GM23338 (cell line): ENCODE data around the gene NFIB. TPM values are rescaled to one million over a fixed set of nuclear protein-coding genes. Genes with fewer than 3 reads are reported as not detected.

Experiments
- ATAC-seq: fragments of 200-7000 bp; cut with Tn5 transposase; 3 replicates; pipeline ENCODE4 v1.9.1; 2020
- DNase-seq: peaks from one replicate; pipeline ENCODE4 v3.0.0-alpha.2; 2015; ENCODE audit warnings: low spot score
- H2AFZ ChIP-seq: fragments of 200-600 bp; sonication (generic); 2 replicates; pipeline ENCODE4 v1.8.0; 2016; ENCODE audit warnings: antibody characterized with exemption, mild to moderate bottlenecking, moderate library complexity
- H3F3A ChIP-seq: fragments of 200-600 bp; sonication (generic); replicated peaks from 2 replicates; pipeline ENCODE4 v1.8.0; 2017; ENCODE audit warnings: antibody characterized with exemption, mixed run types, low read depth
- H3K27ac ChIP-seq: fragments of 200-600 bp; sonication (generic); 2 replicates; pipeline ENCODE4 v1.6.1; 2016; ENCODE audit warnings: low read depth
- H3K27me3 ChIP-seq: fragments of 200-600 bp; sonication (generic); 2 replicates; pipeline ENCODE4 v1.8.0; 2016; ENCODE audit warnings: mild to moderate bottlenecking, mixed run types, moderate library complexity; ENCODE audit not compliant: insufficient read depth
- H3K36me3 ChIP-seq: fragments of 200-600 bp; sonication (generic); 2 replicates; pipeline ENCODE4 v1.8.0; 2016; ENCODE audit warnings: mild to moderate bottlenecking; ENCODE audit not compliant: insufficient read depth
- H3K4me1 ChIP-seq: fragments of 200-600 bp; sonication (generic); 2 replicates; pipeline ENCODE4 v1.8.0; 2016; ENCODE audit warnings: mild to moderate bottlenecking, moderate library complexity; ENCODE audit not compliant: insufficient read depth
- H3K4me2 ChIP-seq: fragments of 200-600 bp; sonication (generic); 2 replicates; pipeline ENCODE4 v1.7.1; 2017; ENCODE audit warnings: mixed run types
- H3K4me3 ChIP-seq: fragments of 200-600 bp; sonication (generic); 2 replicates; pipeline ENCODE4 v1.6.1; 2016; ENCODE audit warnings: mixed run types
- H3K79me2 ChIP-seq: fragments of 200-600 bp; sonication (generic); replicated peaks from 2 replicates; pipeline ENCODE4 v1.8.0; 2017; ENCODE audit warnings: mild to moderate bottlenecking; ENCODE audit not compliant: insufficient read depth
- H3K9me2 ChIP-seq: fragments of 200-600 bp; sonication (generic); 2 replicates; pipeline ENCODE4 v1.8.0; 2017; ENCODE audit not compliant: insufficient read depth
- H4K20me1 ChIP-seq: fragments of 200-600 bp; sonication (generic); replicated peaks from 2 replicates; pipeline ENCODE4 v1.8.0; 2017; ENCODE audit warnings: mild to moderate bottlenecking; ENCODE audit not compliant: insufficient read depth
- H3K27ac Mint-ChIP-seq: 2 replicates; pipeline ENCODE4 v1.8.0; 2020; ENCODE audit warnings: inconsistent platforms, mild to moderate bottlenecking, moderate library complexity, mixed read lengths
- H3K27me3 Mint-ChIP-seq: 3 replicates; pipeline ENCODE4 v1.8.0; 2022; ENCODE audit warnings: low read depth, mild to moderate bottlenecking, moderate library complexity, mixed read lengths, inconsistent platforms; ENCODE audit not compliant: insufficient read depth, poor library complexity
- H3K36me3 Mint-ChIP-seq: 3 replicates; pipeline ENCODE4 v1.8.0; 2021; ENCODE audit warnings: low read depth, mild to moderate bottlenecking, inconsistent platforms, moderate library complexity, mixed read lengths
- H3K4me1 Mint-ChIP-seq: 3 replicates; pipeline ENCODE4 v1.8.0; 2020; ENCODE audit warnings: mild to moderate bottlenecking, inconsistent platforms, mixed read lengths
- H3K4me3 Mint-ChIP-seq: 3 replicates; pipeline ENCODE4 v1.8.0; 2021; ENCODE audit warnings: moderate library complexity, mild to moderate bottlenecking, inconsistent platforms, mixed read lengths
- H3K9me3 Mint-ChIP-seq: 3 replicates; pipeline ENCODE4 v1.8.0; 2020; ENCODE audit warnings: moderate library complexity, mild to moderate bottlenecking, inconsistent platforms, mixed read lengths
- CREB1 ChIP-seq: fragments of 250-450 bp; sonication (Bioruptor Pico); IDR thresholded peaks from 2 replicates; pipeline ENCODE4 v1.5.0; 2020; ENCODE audit warnings: low read depth, mild to moderate bottlenecking, moderate library complexity
- EZH2 ChIP-seq: fragments of 200-600 bp; sonication (generic); IDR thresholded peaks from one replicate; pipeline ENCODE4 v1.8.0; 2017; ENCODE audit warnings: antibody characterized with exemption, mild to moderate bottlenecking, low read depth; ENCODE audit not compliant: unreplicated experiment
- EZH2phosphoT487 ChIP-seq: fragments of 200-600 bp; sonication (generic); IDR thresholded peaks from one replicate; pipeline ENCODE4 v1.8.1; 2018; ENCODE audit warnings: antibody characterized with exemption; ENCODE audit not compliant: unreplicated experiment
- JUNB ChIP-seq: IDR thresholded peaks from one replicate; pipeline ENCODE4 v1.6.1; 2016; ENCODE audit warnings: antibody characterized with exemption; ENCODE audit not compliant: unreplicated experiment
- NANOG ChIP-seq: IDR thresholded peaks from 2 replicates; pipeline ENCODE4 v1.6.1; 2016; ENCODE audit warnings: antibody characterized with exemption, borderline replicate concordance
- STAT1 ChIP-seq: IDR thresholded peaks from one replicate; pipeline ENCODE4 v1.6.1; 2016; ENCODE audit warnings: antibody characterized with exemption; ENCODE audit not compliant: unreplicated experiment
- ZNF331 ChIP-seq: fragments of 250-450 bp; sonication (Bioruptor Pico); IDR thresholded peaks from 2 replicates; pipeline ENCODE4 v1.5.0; 2020; ENCODE audit warnings: low read depth, mild to moderate bottlenecking, moderate library complexity
- polyA plus RNA-seq: library from polyadenylated mRNA; unstranded; fragments of >200 nt; fragmentation: Nextera tagmentation; extraction: Ambion mirVana; gene quantifications from 2 replicates; pipeline ENCODE4 v1.2.1, GENCODE V29; 2016
- total RNA-seq: library from RNA; depleted of rRNA; stranded (reverse); fragments of >200 nt; shearing (Covaris generic); gene quantifications from 2 replicates; pipeline ENCODE4 v1.2.3, GENCODE V29; 2014
- TF ChIP-seq, protein P1 (sequence below): IDR thresholded peaks from 2 replicates; pipeline ENCODE4 v1.6.1; 2016; ENCODE audit warnings: antibody characterized with exemption
- TF ChIP-seq, protein P2 (sequence below), 2 experiments: fragments of 200-600 bp in 1 of 2; sonication (generic) in 1 of 2; conservative IDR thresholded peaks; 2 replicates each; pipeline versions ENCODE4 v1.5.1 to v1.6.1; 2016 to 2017; ENCODE audit warnings: antibody characterized with exemption in 2 of 2, low read depth in 2 of 2, mild to moderate bottlenecking in 2 of 2, moderate library complexity in 1 of 2
- TF ChIP-seq, protein P3 (sequence below): IDR thresholded peaks from one replicate; pipeline ENCODE4 v1.6.1; 2018; ENCODE audit warnings: antibody characterized with exemption; ENCODE audit not compliant: unreplicated experiment

NFIB gene
- total and polyA plus RNA-seq, 2 experiments from 2014 or later, result 3.9 to 4.7 TPM

DNA sequence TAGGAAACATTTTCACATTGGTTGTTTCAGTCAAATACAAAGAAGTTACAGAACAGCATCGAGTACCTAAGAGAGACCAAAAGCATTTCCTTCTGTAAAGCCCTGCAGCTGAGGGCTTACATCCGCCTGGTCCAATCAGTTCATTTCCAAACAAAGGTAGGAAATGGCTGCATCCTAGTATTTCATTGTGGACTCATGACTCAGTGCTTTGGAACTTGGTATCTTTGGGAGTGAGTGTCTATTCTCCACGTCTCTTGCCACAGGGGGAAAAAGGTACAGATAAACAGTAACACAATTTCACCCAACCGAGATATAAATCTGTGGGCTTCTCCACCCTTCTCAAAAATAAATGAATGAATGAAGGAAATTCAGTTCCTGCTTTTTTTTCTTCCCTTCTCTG, 75.4 kb downstream of the NFIB start (continued):
- TF ChIP-seq, protein P1, sequence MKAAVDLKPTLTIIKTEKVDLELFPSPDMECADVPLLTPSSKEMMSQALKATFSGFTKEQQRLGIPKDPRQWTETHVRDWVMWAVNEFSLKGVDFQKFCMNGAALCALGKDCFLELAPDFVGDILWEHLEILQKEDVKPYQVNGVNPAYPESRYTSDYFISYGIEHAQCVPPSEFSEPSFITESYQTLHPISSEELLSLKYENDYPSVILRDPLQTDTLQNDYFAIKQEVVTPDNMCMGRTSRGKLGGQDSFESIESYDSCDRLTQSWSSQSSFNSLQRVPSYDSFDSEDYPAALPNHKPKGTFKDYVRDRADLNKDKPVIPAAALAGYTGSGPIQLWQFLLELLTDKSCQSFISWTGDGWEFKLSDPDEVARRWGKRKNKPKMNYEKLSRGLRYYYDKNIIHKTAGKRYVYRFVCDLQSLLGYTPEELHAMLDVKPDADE, result no peak
- TF ChIP-seq ZNF331 (CRISPR knock-in tag), result no peak
- TF ChIP-seq NANOG, result no peak

DNA sequence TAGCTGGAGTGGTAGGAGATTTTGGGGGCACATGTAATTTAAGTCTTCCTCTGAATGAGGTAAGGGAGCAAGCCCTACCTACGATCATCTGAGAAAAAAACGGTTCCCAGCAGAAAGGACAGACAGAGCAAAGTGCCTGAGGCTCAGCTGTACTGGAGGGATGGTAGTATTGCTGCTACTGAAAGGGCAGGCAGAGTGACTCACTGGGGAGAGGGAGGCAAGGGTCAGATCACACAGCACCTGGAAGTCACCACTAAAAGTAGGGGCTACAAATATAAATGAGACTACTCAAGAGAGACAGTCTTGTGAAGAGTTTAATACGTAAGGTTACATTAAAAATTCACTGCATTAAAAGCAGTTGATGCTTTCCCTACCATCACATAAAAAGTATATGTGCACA, 75.9 kb downstream of the NFIB start:
- peak; percentile 34 for DNase-seq
- TF ChIP-seq CREB1 (CRISPR knock-in tag), result no peak
- Mint-ChIP-seq H3K27me3 (peaks cover 2% of the 10 kb centered on the region), H3K4me3 (no peak overlapping the region), H3K36me3 (no peaks in the 10 kb centered on the region), H3K27ac (peak overlapping the region; percentile 50), H3K9me3 (no peaks in the 10 kb centered on the region), H3K4me1 (peaks cover 49% of the 10 kb centered on the region)
- peak; percentile 88 for ATAC-seq
- Histone ChIP-seq H3F3A (no peaks in the 10 kb centered on the region), H3K4me3 (no peak overlapping the region), H3K27me3 (no peaks in the 10 kb centered on the region), H3K27ac (peak overlapping the region; percentile 0; the same call in 1 of the 2 replicates), H3K4me2 (0 out of 2 replicates have a peak overlapping the region, but pooled peaks have one; percentile 28), H3K9me2 (no peaks in the 10 kb centered on the region), H2AFZ (no peak overlapping the region), H3K4me1 (peaks cover 21% of the 10 kb centered on the region), H3K36me3 (no peaks in the 10 kb centered on the region), H4K20me1 (no peaks in the 10 kb centered on the region), H3K79me2 (no peaks in the 10 kb centered on the region)

DNA sequence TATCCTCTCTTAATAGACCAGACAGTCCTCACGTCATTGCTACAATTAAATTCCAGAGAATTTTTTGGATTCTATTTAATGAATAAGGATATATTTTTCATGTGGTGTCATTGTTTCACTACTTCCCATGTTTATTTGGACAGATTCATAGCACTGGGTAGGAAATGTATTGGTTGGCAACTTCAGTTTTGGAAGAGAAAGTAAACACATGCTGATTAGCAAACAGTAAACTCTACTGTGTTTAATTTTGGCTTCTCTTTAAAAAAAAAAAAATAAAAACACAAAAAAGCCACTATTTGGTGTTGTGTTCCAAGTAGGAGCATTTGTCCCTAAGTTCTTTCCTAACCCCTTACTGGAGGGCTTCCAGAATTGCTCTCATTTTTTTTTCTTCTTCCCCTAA, 77.3 kb downstream of the NFIB start:
- peaks cover 2% of the 10 kb centered on the region for H3K27me3 Mint-ChIP-seq
- peaks cover 44% of the 10 kb centered on the region for H3K4me1 Mint-ChIP-seq
- no peak for TF ChIP-seq EZH2phosphoT487
- TF ChIP-seq STAT1, result no peak
- TF ChIP-seq EZH2, result no peak
- TF ChIP-seq, protein P2, sequence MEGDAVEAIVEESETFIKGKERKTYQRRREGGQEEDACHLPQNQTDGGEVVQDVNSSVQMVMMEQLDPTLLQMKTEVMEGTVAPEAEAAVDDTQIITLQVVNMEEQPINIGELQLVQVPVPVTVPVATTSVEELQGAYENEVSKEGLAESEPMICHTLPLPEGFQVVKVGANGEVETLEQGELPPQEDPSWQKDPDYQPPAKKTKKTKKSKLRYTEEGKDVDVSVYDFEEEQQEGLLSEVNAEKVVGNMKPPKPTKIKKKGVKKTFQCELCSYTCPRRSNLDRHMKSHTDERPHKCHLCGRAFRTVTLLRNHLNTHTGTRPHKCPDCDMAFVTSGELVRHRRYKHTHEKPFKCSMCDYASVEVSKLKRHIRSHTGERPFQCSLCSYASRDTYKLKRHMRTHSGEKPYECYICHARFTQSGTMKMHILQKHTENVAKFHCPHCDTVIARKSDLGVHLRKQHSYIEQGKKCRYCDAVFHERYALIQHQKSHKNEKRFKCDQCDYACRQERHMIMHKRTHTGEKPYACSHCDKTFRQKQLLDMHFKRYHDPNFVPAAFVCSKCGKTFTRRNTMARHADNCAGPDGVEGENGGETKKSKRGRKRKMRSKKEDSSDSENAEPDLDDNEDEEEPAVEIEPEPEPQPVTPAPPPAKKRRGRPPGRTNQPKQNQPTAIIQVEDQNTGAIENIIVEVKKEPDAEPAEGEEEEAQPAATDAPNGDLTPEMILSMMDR (conservative IDR thresholded peaks at IDR 0.05; ENCODE audit: low read depth in 2 of 2), result no peak
- TF ChIP-seq JUNB, result no peak
- TF ChIP-seq, protein P3, sequence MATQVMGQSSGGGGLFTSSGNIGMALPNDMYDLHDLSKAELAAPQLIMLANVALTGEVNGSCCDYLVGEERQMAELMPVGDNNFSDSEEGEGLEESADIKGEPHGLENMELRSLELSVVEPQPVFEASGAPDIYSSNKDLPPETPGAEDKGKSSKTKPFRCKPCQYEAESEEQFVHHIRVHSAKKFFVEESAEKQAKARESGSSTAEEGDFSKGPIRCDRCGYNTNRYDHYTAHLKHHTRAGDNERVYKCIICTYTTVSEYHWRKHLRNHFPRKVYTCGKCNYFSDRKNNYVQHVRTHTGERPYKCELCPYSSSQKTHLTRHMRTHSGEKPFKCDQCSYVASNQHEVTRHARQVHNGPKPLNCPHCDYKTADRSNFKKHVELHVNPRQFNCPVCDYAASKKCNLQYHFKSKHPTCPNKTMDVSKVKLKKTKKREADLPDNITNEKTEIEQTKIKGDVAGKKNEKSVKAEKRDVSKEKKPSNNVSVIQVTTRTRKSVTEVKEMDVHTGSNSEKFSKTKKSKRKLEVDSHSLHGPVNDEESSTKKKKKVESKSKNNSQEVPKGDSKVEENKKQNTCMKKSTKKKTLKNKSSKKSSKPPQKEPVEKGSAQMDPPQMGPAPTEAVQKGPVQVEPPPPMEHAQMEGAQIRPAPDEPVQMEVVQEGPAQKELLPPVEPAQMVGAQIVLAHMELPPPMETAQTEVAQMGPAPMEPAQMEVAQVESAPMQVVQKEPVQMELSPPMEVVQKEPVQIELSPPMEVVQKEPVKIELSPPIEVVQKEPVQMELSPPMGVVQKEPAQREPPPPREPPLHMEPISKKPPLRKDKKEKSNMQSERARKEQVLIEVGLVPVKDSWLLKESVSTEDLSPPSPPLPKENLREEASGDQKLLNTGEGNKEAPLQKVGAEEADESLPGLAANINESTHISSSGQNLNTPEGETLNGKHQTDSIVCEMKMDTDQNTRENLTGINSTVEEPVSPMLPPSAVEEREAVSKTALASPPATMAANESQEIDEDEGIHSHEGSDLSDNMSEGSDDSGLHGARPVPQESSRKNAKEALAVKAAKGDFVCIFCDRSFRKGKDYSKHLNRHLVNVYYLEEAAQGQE, result no peak

More for the DNA sequence above, 77.3 kb downstream of the NFIB start:
- no peaks in the 10 kb centered on the region for H3K9me2 ChIP-seq
- H4K20me1 ChIP-seq, result no peaks in the 10 kb centered on the region
- H3K4me3 Mint-ChIP-seq, result no peak overlapping the region
- no peak overlapping the region for H3K4me3 ChIP-seq
- no peaks in the 10 kb centered on the region for H3K36me3 ChIP-seq
- no peak for DNase-seq
- no peaks in the 10 kb centered on the region for H3F3A ChIP-seq
- H3K27ac Mint-ChIP-seq, result no peak overlapping the region; the same call in 1 of the 2 replicates
- H2AFZ ChIP-seq, result no peak overlapping the region
- no peak for ATAC-seq
- no peaks in the 10 kb centered on the region for H3K27me3 ChIP-seq
- H3K36me3 Mint-ChIP-seq, result no peaks in the 10 kb centered on the region
- H3K4me2 ChIP-seq, result no peak overlapping the region
- no peaks in the 10 kb centered on the region for H3K79me2 ChIP-seq
- H3K4me1 ChIP-seq, result peaks cover 24% of the 10 kb centered on the region
- no peak overlapping the region for H3K27ac ChIP-seq
- H3K9me3 Mint-ChIP-seq, result no peaks in the 10 kb centered on the region
